GM21526 (cell line): Measurements from ENCODE around the gene ZNF222.
A peak's percentile ranks its signal among the peaks of the same experiment; 100 is the strongest.

Experiments
- ATAC-seq: cut with Tn5 transposase; IDR thresholded peaks from one replicate; pipeline ENCODE4 v1.9.1; 2021; ENCODE audit warnings: moderate library complexity; ENCODE audit not compliant: unreplicated experiment, low FRiP score

The ZNF222 gene

DNA sequence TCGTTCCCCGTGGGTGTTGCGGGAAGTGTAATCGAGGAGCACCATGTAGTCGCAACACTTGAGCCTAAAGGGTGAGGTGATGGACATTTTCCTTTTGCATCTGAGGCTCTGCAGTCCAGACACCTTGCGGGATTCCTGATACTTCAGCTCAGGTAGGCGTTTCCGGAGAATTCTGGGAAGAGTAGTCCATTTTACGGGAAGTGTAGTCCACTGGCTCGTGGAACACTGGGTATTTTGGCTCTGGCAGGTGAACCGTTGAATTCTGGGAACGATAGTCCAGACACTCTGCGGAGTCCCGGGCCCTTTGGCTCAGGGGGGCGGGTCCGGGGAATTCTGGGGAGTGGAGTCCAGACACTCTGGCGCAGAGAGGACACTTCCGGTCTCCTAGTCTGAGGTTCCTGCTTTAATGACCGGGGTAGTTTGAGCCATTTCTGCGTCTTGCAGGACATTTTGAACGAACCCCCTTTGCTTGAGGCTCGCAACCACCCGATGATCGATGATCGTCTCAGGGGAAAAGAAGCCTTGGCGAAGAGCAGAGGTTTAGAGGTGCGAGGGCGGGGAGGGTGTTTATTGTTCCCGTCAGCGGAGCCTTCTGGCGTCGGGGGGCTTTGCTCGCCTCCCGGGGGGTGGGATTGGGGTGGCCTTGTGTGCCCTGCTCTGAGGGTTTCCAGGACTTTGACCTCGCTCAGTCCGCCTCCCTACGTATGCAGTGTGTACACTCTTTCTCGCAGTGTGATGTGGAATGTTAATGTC, 26.6 kb downstream of the ZNF222 start, which contains the start of gene ZNF223:
ZNF223 (plus strand) TSS at position 387 of the 753 bp plus-strand sequence. CDS start 3,141 bp downstream, outside the sequence.
- no peak for ATAC-seq

DNA sequence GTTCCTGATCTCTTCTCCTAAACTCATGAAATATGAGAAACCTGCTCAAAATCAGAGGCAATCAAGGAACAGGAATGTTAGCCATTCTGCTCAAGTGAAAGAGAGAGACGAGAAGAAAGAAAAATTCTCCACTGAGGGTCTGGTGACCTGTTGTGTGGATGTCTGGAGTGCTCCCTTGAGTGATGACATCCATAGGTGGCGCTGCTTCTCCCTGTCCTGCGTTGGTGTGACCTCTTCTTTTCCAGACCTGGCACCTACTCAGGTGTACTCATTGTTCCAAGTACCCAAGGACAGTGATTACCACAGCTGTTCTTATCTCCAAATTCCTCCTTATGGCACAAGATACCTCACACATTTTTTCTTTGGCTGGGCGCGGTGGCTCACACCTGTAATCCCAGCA, 30.7 kb downstream of the ZNF222 start:
- ATAC-seq = no peak

GRCh38 chr19:44059229-44059628, 34.0 kb downstream of the ZNF222 start:
- no peak for ATAC-seq

- ATAC-seq = no peak
Measured at GRCh38 chr19:44061038-44061437, 35.9 kb downstream of the ZNF222 start.

- no peak for ATAC-seq
Measured at GRCh38 chr19:44066305-44066704, 41.1 kb downstream of the ZNF222 start.

DNA sequence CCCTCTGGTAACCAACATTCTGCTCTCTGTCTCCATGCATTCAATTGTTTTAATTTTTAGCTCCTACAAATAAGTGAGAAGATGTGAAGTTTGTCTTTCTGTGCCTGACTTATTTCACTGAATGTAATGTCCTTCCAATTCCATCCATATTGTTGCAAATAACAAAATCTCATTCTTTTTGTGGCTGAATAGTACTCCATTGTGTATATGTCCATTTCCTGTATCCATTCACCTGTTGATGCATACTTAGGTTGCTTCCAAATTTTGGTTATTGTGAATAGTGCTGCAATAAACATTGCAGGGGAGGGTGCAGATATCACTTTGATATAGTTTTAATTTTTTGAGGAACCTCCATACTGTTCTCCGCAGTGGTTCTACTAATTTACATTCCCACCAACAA, 44.2 kb downstream of the ZNF222 start:
- ATAC-seq = no peak

GRCh38 chr19:44071824-44072542, 46.8 kb downstream of the ZNF222 start, which contains the start of gene ZNF284:
ZNF284 (plus strand) TSS chr19:44072159; CDS start chr19:44076390, 4,231 bp downstream.
- peak; percentile 85 for ATAC-seq

- ATAC-seq = no peak
Measured at GRCh38 chr19:44072543-44073401, 47.6 kb downstream of the ZNF222 start.

GRCh38 chr19:44076325-44076724, 51.1 kb downstream of the ZNF222 start:
- no peak for ATAC-seq
